Measurements from ENCODE around the gene PRSS23.

GRCh38 chr11:86801364-86801763 lies 1.0 kb downstream of the PRSS23 start:
- TF ChIP-seq EP300 (IDR thresholded peaks at IDR 0.05) (no peak), CTCF (IDR thresholded peaks at IDR 0.05) (no peak), POLR2A (IDR thresholded peaks at IDR 0.05) (no peak), POLR2AphosphoS5 (IDR thresholded peaks at IDR 0.05) (no peak)
